ENCODE measurements around the gene FAF1. TPM values are rescaled to one million over a fixed set of nuclear protein-coding genes. Genes with fewer than 3 reads are reported as not detected.

Gene FAF1
- total RNA-seq, 4 donors from 2014 or later, result 25.1 to 74.6 (median 37.2) TPM

DNA sequence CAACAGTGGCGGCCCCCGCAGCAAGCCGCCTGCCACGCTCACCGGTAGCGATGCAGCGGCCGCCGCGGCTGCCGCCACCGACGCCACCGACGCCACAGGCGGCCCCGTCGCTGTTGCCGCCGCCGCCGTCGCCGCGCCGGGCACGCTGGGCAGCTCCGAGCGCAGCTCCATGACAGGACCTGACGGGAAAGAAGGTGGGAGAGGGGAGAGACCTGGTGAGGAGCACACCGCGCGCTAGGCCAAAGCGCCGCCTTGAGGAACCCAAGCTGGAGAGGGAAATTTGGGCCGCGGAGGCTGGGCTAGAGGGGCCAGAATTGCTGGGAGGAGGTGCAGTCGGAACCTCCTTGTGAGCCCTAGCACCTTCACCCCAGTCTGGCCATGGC is 538.7 kb downstream of the FAF1 start:
- Histone ChIP-seq H3K9me3 (no peaks in the 10 kb centered on the region), H3K27me3 (peaks cover 100% of the 10 kb centered on the region), H3K4me3 (peak overlapping the region in 1 of 4 donors; percentile 10), H3K36me3 (no peaks in the 10 kb centered on the region), H3K4me1 (peaks cover 20 to 78% (median 47%) of the 10 kb centered on the region in 4 donors), H3K27ac (no peak overlapping the region)
- WGBS, 2 donors (ENCODE audit: low coverage in 1 of 2), result 13 to 20% methylated on average over 1 to 18 of the region's 38 CpGs
- TF ChIP-seq POLR2AphosphoS5 (IDR thresholded peaks at IDR 0.05), result no peak
- TF ChIP-seq EP300 (IDR thresholded peaks at IDR 0.05; ENCODE audit: low read depth), result no peak
- TF ChIP-seq POLR2A (IDR thresholded peaks at IDR 0.05), result no peak
- TF ChIP-seq, protein P1, sequence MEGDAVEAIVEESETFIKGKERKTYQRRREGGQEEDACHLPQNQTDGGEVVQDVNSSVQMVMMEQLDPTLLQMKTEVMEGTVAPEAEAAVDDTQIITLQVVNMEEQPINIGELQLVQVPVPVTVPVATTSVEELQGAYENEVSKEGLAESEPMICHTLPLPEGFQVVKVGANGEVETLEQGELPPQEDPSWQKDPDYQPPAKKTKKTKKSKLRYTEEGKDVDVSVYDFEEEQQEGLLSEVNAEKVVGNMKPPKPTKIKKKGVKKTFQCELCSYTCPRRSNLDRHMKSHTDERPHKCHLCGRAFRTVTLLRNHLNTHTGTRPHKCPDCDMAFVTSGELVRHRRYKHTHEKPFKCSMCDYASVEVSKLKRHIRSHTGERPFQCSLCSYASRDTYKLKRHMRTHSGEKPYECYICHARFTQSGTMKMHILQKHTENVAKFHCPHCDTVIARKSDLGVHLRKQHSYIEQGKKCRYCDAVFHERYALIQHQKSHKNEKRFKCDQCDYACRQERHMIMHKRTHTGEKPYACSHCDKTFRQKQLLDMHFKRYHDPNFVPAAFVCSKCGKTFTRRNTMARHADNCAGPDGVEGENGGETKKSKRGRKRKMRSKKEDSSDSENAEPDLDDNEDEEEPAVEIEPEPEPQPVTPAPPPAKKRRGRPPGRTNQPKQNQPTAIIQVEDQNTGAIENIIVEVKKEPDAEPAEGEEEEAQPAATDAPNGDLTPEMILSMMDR (IDR thresholded peaks at IDR 0.05), result no peak
- in situ Hi-C loops (cut with MboI; ENCODE audit: low pct_ligation_motif_present in 1 of 4, low pct_unique_long_range_greater_than_20kb in 1 of 4, low sequenced_read_pairs in 3 of 4), result no loop called here
- intact Hi-C loops (cut with DNase I; ENCODE audit: low total_unique reads), result no loop called here
- DNase-seq, result no peak

DNA sequence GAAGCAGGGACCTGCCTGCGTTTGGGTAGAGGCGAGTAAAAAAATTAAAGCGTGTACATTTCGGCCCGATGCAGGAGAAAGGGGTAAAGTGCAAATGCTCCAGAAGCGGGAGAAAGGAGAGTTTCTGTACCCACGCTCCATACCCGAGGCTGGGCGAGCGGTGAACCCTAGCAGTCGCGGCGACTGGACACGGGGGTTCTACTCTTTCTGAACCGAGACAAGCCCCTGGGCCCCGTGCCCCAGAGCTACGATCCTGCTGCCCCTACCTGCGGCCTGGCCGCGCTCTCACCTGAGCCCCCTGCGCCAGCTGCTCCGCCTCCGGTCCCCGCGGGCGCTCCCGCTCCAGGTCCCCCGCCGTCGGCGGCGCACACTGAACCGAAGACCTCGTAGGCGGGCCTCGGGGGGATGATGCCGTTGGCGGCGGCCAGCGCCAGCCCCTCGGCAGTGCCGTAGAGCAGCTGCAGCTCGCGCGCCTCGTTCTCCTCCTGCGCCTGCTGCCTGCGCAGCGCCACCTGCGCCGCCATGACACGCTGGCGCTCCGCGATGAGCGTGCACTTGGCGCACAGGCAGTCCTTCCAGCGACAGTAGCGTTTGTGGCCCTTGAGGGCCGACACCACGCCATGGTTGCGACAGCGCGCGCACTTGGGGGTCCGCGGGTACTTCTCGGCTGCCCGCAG is 539.2 kb downstream of the FAF1 start:
- intact Hi-C loops (cut with DNase I; ENCODE audit: low total_unique reads), result no loop called here

DNA sequence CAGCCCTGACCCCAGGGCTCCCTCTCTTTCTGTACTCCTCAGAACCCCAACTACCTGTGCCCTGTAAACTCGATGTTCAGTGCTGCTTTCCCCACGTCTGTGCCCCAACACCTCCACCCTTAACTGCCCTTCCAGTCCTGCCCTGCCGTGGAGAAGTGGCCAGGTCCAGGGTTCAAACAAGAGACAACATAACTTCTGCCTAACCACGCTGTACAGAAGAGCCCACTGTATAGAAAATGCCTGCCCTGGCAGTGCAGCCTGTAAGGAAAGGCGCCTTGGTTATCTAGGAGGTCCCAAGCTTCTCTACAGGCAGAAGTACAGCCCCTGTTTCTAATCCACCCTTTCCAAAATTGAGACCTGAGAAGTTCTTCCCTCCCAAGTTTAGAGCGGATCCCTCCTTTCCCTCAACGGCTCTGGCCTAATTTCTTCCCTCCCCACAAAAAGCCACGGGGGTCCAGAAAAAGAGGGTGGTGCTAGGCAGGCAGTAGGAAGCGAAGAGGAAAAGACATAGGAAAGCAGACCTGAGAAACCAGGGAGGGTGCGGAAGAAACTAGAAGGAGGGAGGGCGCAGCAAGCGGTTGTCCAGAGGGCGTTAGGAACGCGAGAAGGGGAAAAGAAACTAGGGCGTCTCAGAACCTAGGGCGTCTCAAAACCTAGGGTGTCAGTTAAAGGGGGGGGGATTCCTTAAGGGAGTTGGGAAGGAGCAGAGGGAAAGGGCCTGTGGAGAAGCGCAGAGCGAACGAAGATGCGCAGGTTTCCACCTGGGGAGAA is 540.0 kb downstream of the FAF1 start:
- no peak overlapping the region for H3K4me3 ChIP-seq
- 11 to 14% methylated on average over 5 to 21 of the region's 21 CpGs for WGBS, 2 donors (ENCODE audit: low coverage in 1 of 2)
- H3K4me1 ChIP-seq, result peaks cover 20 to 78% (median 47%) of the 10 kb centered on the region in 4 donors
- no peaks in the 10 kb centered on the region for H3K36me3 ChIP-seq
- DNase-seq, result no peak
- no peaks in the 10 kb centered on the region for H3K9me3 ChIP-seq
- TF ChIP-seq POLR2AphosphoS5 (IDR thresholded peaks at IDR 0.05) (no peak), POLR2A (IDR thresholded peaks at IDR 0.05) (no peak), EP300 (IDR thresholded peaks at IDR 0.05; ENCODE audit: low read depth) (no peak)
- TF ChIP-seq, protein P1 (IDR thresholded peaks at IDR 0.05), result no peak
- H3K27me3 ChIP-seq, result peaks cover 100% of the 10 kb centered on the region
- intact Hi-C loops (cut with DNase I; ENCODE audit: low total_unique reads) (no loop called here), in situ Hi-C loops (cut with MboI; ENCODE audit: low pct_ligation_motif_present in 1 of 4, low pct_unique_long_range_greater_than_20kb in 1 of 4, low sequenced_read_pairs in 3 of 4) (no loop called here)
- H3K27ac ChIP-seq, result no peak overlapping the region

More for the DNA sequence above, 539.2 kb downstream of the FAF1 start:
- Histone ChIP-seq H3K9me3 (no peaks in the 10 kb centered on the region), H3K4me1 (peaks cover 20 to 83% (median 47%) of the 10 kb centered on the region in 4 donors), H3K36me3 (no peaks in the 10 kb centered on the region), H3K27me3 (peaks cover 100% of the 10 kb centered on the region), H3K27ac (no peak overlapping the region), H3K4me3 (peak overlapping the region in 1 of 4 donors; percentile 10)
- in situ Hi-C loops (cut with MboI; ENCODE audit: low pct_ligation_motif_present in 1 of 4, low pct_unique_long_range_greater_than_20kb in 1 of 4, low sequenced_read_pairs in 3 of 4), result no loop called here
- WGBS, 2 donors (ENCODE audit: low coverage in 1 of 2), result 0 to 17% methylated on average over 5 to 54 of the region's 69 CpGs
- TF ChIP-seq EP300 (IDR thresholded peaks at IDR 0.05; ENCODE audit: low read depth) (no peak), POLR2AphosphoS5 (IDR thresholded peaks at IDR 0.05) (no peak), POLR2A (IDR thresholded peaks at IDR 0.05) (no peak)
- TF ChIP-seq, protein P1 (IDR thresholded peaks at IDR 0.05), result no peak
- no peak for DNase-seq

DNA sequence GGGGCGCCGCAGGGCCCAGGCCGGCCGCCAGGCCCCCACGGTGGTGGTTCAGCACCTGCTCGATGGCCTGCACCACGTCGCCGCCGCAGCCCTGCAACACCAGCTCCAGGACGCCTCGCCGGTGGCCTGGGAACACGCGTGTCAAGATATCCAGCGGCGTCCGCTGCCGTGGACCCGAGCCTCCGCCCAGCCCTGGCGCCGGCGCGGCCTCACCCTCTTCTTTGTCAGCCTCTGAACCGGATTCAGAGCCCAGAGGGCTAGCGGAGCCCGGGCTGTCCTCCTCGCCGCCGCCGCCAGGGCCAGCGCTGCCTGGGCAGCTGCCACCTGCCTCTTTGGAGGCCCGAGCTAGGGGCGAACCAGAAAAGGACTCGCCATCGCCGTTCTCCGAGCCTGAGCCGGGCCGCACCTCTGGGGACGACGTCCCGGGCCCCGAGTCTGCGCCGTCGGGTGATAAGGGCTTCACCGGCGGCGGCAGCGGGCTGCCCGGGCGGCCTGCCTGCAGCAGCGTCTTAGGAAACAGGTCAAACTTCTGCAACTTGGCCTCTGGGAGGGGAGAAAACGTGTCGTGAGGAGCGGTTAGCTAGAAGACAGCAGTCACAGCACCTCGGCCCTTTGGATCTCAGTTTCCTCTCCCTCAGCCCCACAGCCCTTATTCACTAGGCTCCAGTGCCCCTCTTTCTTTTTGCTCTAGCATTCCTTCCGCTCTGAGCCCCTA is 540.7 kb downstream of the FAF1 start:
- Histone ChIP-seq H3K4me3 (peak overlapping the region in 1 of 4 donors; percentile 53), H3K4me1 (peaks cover 19 to 70% (median 40%) of the 10 kb centered on the region in 4 donors), H3K27me3 (peaks cover 100% of the 10 kb centered on the region), H3K9me3 (no peaks in the 10 kb centered on the region), H3K36me3 (no peaks in the 10 kb centered on the region), H3K27ac (no peak overlapping the region)
- WGBS, 2 donors (ENCODE audit: low coverage in 1 of 2), result 4 to 10% methylated on average over 3 to 21 of the region's 60 CpGs
- intact Hi-C loops (cut with DNase I; ENCODE audit: low total_unique reads), result no loop called here
- no peak for DNase-seq
- in situ Hi-C loops (cut with MboI; ENCODE audit: low pct_ligation_motif_present in 1 of 4, low pct_unique_long_range_greater_than_20kb in 1 of 4, low sequenced_read_pairs in 3 of 4), result no loop called here
- TF ChIP-seq POLR2A (IDR thresholded peaks at IDR 0.05) (no peak), EP300 (IDR thresholded peaks at IDR 0.05; ENCODE audit: low read depth) (no peak)
- TF ChIP-seq, protein P1 (IDR thresholded peaks at IDR 0.05), result peak in 2 of 5 experiments; percentile 17 to 21

Measured in transverse colon (tissue), 4 donors.